Skeletal muscle tissue (tissue), 4 donors: ENCODE measurements around the gene YBX1. TPM values are rescaled to one million over a fixed set of nuclear protein-coding genes. Genes with fewer than 3 reads are reported as not detected.
A peak's percentile ranks its signal among the peaks of the same experiment; 100 is the strongest.
"Not testable (repeated sequence)": the region's sequence is repeated elsewhere in the genome, so short reads cannot be mapped to it uniquely, and the experiment has no call there.

Experiments
- H3K27ac ChIP-seq: one replicate; pipeline ENCODE4 v1.7.0; 2013; ENCODE audit warnings: mild to moderate bottlenecking, low read depth, low read length, inconsistent platforms
- H3K27me3 ChIP-seq, 3 donors: one replicate each; pipeline ENCODE4 v1.7.0; 2013; ENCODE audit warnings: low read length in 3 of 3; ENCODE audit not compliant: control insufficient read depth in 3 of 3, insufficient read depth in 3 of 3
- H3K36me3 ChIP-seq, 3 donors: one replicate each; pipeline ENCODE4 v1.7.0; 2013; ENCODE audit warnings: low read length in 3 of 3; ENCODE audit not compliant: control insufficient read depth in 3 of 3, insufficient read depth in 3 of 3
- H3K4me1 ChIP-seq, 3 donors: one replicate each; pipeline ENCODE4 v1.7.0; 2013; ENCODE audit warnings: low read length in 3 of 3, mild to moderate bottlenecking in 3 of 3; ENCODE audit not compliant: control insufficient read depth in 3 of 3, insufficient read depth in 3 of 3
- H3K4me3 ChIP-seq, 3 donors: one replicate each; pipeline ENCODE4 v1.7.0; 2013; ENCODE audit warnings: low read length in 3 of 3
- H3K9ac ChIP-seq, 3 donors: one replicate each; pipeline ENCODE4 v1.7.0; 2013; ENCODE audit warnings: low read length in 3 of 3, mild to moderate bottlenecking in 3 of 3, moderate library complexity in 2 of 3, low read depth in 1 of 3
- H3K9me3 ChIP-seq, 3 donors: one replicate each; pipeline ENCODE4 v1.7.0; 2013; ENCODE audit warnings: low read length in 3 of 3; ENCODE audit not compliant: control insufficient read depth in 3 of 3
- total RNA-seq: library from RNA; depleted of rRNA; stranded (reverse); fragments of >200 nt; gene quantifications from one replicate; pipeline ENCODE4 v1.2.3, GENCODE V29; 2014
- donor health status: Osteomylitis.

YBX1 gene
- total RNA-seq, 1 donor from 2014 or later = 403 TPM

DNA sequence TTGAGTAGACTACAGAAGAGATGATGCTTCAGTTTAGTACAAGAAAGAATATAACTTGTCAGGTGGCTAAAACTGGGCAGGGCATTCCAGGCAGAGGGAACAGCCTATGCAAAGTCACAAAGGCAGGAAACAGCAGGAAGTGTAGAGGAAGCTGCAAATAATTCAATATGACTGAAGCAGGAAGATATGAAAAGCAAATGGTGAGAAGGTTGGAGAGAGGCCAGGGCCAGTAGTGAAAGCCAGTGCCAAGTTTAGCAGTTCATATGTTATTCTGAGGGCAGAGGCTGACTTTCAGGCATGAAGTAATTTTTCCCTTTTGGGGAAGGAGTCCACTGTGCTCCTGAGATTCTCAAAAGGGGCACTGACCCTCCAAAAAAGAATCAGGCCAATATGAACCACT, 8.0 kb upstream of the YBX1 start:
- Histone ChIP-seq H3K27ac (no peak overlapping the region), H3K9me3 (no peaks in the 10 kb centered on the region), H3K36me3 (peaks cover 0 to 19% (median 5%) of the 10 kb centered on the region in 3 donors), H3K27me3 (no peaks in the 10 kb centered on the region), H3K4me1 (no peaks in the 10 kb centered on the region), H3K9ac (no peak overlapping the region), H3K4me3 (no peak overlapping the region)

DNA sequence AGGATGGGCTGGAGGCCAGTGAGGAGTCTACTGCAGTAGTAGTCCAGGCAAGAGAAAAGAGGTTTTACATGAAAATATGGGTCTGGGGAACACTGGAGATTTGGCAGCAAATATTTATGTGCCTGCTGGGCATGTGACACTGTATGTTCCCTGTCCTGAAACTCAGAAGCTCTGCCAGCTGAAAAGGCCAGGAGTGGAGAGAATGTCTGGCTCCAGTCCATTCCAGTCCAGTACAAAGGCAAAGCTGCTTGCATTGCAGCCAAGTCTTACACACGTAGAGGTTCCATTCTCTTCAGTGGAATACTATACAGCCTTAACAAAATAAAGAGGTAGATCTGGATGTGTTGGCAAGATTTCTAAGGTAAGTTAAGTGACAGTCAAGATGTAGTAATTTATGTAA, 7.5 kb upstream of the YBX1 start:
- no peak overlapping the region for H3K27ac ChIP-seq

DNA sequence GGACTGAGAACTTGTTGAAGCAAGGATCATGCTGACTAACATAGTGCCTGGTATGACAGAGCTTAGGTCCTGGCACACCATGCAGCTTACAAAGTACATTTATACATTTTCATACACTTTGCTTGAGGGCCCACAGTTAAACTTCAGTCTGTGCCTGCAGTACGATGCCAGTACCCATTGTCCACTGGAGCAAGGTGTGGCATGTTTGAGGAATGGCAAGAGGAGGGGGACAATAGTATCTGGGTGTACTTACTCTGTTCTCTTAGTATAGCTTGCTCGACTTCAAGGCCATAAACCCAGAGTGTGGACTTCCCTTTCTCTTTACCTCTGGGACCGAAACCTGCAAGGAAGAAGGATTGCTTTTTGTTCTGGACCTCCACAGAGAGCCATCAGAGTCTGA, 6.8 kb upstream of the YBX1 start:
- Histone ChIP-seq H3K9me3 (no peaks in the 10 kb centered on the region), H3K36me3 (peaks cover 0 to 13% (median 5%) of the 10 kb centered on the region in 3 donors), H3K27ac (no peak overlapping the region), H3K4me3 (no peak overlapping the region), H3K4me1 (peaks cover 0 to 6% (median 2%) of the 10 kb centered on the region in 3 donors), H3K27me3 (no peaks in the 10 kb centered on the region), H3K9ac (no peak overlapping the region)

More for the DNA sequence above, 7.5 kb upstream of the YBX1 start:
- Histone ChIP-seq H3K27me3 (no peaks in the 10 kb centered on the region), H3K36me3 (peaks cover 0 to 19% (median 5%) of the 10 kb centered on the region in 3 donors), H3K4me3 (no peak overlapping the region), H3K9me3 (no peaks in the 10 kb centered on the region), H3K4me1 (peaks cover 0 to 1% (median 0%) of the 10 kb centered on the region in 3 donors), H3K9ac (no peak overlapping the region)

DNA sequence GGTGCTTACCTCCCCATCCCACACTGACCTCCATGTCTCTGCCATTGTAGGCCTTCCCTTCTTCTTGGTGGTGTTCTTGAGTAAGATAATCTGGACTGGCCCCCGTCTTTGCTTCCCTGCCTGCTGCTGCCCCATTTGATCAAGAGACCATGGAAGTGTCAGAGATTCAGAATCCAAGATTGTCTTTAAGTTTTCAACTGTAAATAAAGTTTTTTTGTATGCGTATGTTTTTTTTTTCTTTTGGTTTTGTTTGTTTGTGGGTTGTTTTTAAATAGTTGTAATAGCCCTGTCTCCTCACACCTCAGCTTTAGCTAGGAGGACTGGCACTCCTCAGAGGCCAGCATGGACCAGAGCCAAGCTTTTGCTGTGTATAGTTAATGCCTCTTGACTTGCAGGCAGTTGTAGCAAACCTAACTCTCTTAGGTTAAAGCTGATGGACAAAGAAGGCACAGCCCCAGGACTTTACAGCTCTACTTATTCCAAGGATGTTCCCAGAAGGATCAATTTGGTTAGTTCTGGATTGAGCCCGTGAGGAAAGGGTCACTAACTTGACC, 5.6 kb upstream of the YBX1 start:
- H3K36me3 ChIP-seq = peaks cover 0 to 13% (median 5%) of the 10 kb centered on the region in 3 donors
- no peak overlapping the region for H3K9ac ChIP-seq
- no peak overlapping the region for H3K4me3 ChIP-seq
- H3K4me1 ChIP-seq = peaks cover 7 to 15% (median 9%) of the 10 kb centered on the region in 3 donors
- no peaks in the 10 kb centered on the region for H3K9me3 ChIP-seq
- no peaks in the 10 kb centered on the region for H3K27me3 ChIP-seq
- no peak overlapping the region for H3K27ac ChIP-seq

DNA sequence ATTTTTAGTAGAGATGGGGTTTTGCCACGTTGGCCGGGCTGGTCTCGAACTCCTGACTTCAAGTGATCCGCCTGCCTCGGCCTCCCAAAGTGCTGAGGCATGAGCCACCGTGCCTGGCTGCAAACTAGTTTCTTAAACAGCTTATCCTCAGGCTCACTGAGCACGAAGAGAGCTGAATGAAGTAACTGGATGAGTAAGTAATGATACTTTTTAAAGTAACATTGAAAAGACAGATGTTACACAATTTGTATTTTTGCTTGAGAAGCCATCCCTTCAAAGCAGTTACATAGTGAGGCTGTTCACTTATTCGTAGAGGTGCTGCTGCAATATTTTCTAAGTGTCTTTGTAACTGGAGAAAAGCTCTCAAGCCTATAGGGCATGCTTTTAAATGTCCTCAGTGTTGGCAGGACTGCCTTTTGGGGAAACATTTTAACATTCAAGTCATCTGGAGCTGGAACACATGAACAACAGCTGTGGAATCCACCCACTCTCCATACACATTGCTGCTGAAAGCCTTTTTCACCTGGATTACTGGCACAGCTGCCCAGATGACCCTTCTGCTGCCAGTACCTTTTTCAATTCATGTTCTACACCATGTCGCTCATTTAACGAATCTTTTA, 2.7 kb upstream of the YBX1 start:
- Histone ChIP-seq H3K9ac (no peak overlapping the region), H3K36me3 (peaks cover 4 to 15% (median 5%) of the 10 kb centered on the region in 3 donors), H3K27ac (no peak overlapping the region), H3K4me1 (peaks cover 21 to 29% (median 21%) of the 10 kb centered on the region in 3 donors), H3K9me3 (no peaks in the 10 kb centered on the region), H3K27me3 (no peaks in the 10 kb centered on the region), H3K4me3 (no peak overlapping the region)

DNA sequence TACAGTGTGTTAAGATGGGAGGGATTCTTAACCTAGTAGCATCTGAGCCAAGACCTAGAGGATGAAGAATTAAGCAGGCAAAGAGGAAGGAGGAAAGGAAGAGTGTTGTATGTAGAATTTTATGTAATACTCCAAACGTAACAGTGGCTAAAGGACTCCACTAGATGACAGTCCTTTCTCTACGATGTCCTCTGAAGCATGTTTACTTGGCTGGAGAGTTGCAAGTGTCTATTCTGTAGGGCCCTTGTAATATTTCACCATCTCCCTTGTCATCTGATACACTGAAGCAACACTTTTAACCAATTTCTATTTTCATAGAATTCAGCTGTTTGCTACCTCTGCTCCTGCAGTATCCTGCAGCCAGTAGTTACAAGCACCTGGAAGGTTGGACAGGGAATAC, 2.2 kb upstream of the YBX1 start:
- Histone ChIP-seq H3K27ac (no peak overlapping the region), H3K27me3 (no peaks in the 10 kb centered on the region), H3K9ac (no peak overlapping the region), H3K4me1 (peaks cover 26 to 35% (median 27%) of the 10 kb centered on the region in 3 donors), H3K9me3 (no peaks in the 10 kb centered on the region), H3K36me3 (peaks cover 5 to 13% (median 8%) of the 10 kb centered on the region in 3 donors), H3K4me3 (no peak overlapping the region)

DNA sequence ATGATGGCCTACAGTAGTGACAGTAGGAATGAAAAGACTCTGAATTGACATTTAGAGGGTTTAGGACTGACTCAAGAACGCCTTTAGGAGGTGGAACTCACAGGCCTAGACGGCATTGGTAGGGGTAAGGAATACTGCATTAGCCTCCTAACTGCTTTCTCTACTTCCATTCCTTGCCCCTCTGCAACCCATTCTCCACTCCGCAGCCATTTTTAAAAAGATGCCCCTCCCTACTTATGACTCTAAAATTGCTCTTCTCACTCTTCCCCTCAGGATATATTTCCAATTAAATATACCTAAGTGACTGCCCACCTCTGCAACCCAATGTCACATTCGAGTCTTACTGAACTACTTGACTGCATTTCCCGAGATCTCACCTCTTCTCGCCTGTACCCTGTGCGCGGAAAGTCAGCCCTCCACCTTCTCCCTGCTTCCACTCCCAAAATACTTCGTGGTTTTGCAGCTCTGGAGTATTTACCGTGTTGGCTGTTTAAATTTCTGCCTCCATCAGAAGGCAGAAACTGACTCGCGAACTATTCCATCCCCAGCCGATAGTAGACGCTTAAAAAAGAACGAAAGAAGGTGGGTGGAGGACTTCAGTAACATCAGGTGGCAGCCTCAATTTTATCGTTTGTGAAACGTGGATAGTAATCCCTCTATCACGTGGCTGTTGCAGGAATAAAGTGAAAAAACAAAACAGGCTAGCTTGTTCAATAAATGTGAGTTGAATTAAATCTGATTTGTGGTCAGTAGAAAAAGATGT, 1.1 kb upstream of the YBX1 start:
- peak overlapping the region; percentile 84 to 96 (median 92) for H3K9ac ChIP-seq
- peak overlapping the region; percentile 87 to 94 (median 90) for H3K4me3 ChIP-seq
- H3K9me3 ChIP-seq = no peaks in the 10 kb centered on the region
- H3K4me1 ChIP-seq = peaks cover 32 to 41% (median 35%) of the 10 kb centered on the region in 3 donors
- H3K36me3 ChIP-seq = peaks cover 0 to 8% (median 5%) of the 10 kb centered on the region in 3 donors
- no peaks in the 10 kb centered on the region for H3K27me3 ChIP-seq
- H3K27ac ChIP-seq = peak overlapping the region; percentile 96

DNA sequence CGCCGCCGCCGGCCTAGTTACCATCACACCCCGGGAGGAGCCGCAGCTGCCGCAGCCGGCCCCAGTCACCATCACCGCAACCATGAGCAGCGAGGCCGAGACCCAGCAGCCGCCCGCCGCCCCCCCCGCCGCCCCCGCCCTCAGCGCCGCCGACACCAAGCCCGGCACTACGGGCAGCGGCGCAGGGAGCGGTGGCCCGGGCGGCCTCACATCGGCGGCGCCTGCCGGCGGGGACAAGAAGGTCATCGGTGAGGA, 193 bp downstream of the YBX1 start:
- not testable (repeated sequence) for H3K36me3 ChIP-seq, H3K27me3 ChIP-seq, H3K9me3 ChIP-seq
- peaks cover 39 to 51% (median 40%) of the 10 kb centered on the region in 3 donors for H3K4me1 ChIP-seq
- H3K27ac ChIP-seq = peak overlapping the region; percentile 96
- H3K9ac ChIP-seq = peak overlapping the region in 2 of 3 donors; percentile 80 to 92
- peak overlapping the region; percentile 26 to 69 (median 49) for H3K4me3 ChIP-seq

DNA sequence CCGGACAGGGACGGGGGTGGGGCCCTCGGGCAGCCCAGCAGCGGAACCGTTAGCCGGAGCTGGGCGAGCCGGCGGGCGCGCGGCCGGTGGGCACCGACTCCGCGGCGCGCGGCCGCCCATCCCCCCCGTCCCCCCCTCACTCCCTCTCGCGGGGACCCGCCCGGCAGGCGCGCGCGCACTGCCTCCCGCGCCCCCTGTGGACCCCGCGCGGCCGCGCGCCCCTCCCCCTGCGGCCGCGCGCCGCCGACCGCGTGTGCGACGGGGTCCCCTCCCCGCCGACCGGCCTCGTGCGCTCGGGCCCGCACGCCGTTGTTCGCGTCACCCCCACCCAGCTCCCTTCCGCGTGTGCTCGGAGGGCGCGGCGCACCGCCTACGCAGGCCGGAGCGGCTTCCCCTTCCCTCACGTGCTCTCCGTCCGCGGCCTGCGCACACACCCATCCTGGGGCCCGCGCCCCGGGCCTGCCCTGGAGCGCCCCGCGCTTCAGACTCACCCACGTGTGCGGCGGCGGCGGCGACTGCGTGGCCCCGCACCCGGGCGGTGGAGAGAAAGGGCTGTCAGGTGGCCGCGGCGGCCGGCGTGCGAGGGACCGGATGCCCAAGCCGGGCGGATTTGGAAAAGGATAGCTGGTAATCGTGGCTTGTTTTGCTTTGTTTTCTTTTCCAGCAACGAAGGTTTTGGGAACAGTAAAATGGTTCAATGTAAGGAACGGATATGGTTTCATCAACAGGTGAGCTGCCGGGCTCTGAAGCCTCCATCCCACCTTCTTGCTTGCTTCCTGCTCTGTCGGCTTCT, 717 bp downstream of the YBX1 start:
- H3K9me3 ChIP-seq = no peaks in the 10 kb centered on the region
- H3K4me3 ChIP-seq = peak overlapping the region; percentile 69 to 76 (median 73)
- peaks cover 39 to 56% (median 45%) of the 10 kb centered on the region in 3 donors for H3K4me1 ChIP-seq
- H3K36me3 ChIP-seq = peaks cover 0 to 8% (median 5%) of the 10 kb centered on the region in 3 donors
- no peaks in the 10 kb centered on the region for H3K27me3 ChIP-seq
- peak overlapping the region; percentile 96 for H3K27ac ChIP-seq
- peak overlapping the region; percentile 67 to 80 (median 76) for H3K9ac ChIP-seq
